Measurements from ENCODE around the gene SOD3. TPM values are rescaled to one million over a fixed set of nuclear protein-coding genes. Genes with fewer than 3 reads are reported as not detected.
A peak's percentile ranks its signal among the peaks of the same experiment; 100 is the strongest.

Gene SOD3
- total RNA-seq, 1 donor from 2014 or later = 3.4 TPM

DNA sequence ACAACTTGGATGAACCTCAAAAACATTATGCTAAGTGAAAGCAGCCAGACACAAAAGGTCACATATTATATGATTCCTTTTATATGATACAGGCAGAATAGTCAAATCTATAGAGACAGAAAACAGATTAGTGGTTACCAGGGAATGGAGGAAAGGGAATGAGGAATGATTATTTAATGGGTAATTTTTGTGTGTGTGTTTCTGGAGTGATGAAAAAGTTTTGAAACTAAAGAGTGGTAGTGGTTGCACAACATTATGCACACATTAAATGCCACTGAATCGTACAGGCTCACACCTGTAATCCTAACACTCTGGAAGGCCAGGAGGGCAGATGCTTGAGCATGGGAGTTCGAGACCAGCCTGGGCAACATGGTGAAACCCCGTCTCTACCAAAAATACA lies 19.6 kb upstream of the SOD3 start:
- ATAC-seq = no peak

DNA sequence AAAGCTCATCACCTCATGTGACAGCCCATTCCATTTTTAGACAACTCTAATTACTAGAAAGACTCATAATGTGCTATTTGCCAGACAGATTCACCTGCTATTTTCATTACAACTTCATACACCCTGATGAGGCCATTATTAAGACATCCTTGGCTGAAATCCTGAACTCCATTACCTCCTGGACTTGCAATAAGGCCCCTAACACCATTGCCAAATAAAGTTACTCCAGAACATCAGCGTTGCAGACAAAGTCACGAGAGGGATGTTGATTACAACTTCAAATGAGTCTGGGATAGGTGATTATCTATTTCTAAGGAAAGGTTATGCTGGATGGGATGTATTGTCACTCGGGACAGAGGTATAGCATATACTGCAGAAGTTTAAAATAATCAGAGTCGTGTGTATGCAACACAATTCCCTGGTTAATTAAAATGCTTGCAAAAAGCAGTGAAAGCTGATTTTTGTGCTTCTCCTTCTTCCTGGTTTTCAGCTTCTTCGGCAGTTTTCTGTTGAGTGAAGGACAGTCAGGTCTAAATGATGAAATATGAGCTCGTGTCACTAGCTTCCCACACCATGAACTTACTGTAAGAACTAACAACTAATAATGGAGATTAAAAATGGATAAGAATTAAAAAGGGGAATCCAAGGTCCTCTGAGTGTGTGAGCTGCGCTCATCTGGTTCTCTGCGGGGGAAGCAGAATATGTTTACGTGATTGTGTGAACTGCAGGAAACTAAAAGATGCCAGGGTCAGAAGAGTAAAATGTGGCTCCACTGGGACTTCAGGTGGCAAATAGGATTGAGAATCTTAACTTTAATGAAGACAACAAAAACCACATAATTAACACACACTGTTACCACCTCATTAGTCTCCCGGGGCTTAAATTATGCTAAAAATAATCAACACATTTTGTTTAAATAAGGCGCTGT lies 17.6 kb upstream of the SOD3 start:
- no peak for ATAC-seq

DNA sequence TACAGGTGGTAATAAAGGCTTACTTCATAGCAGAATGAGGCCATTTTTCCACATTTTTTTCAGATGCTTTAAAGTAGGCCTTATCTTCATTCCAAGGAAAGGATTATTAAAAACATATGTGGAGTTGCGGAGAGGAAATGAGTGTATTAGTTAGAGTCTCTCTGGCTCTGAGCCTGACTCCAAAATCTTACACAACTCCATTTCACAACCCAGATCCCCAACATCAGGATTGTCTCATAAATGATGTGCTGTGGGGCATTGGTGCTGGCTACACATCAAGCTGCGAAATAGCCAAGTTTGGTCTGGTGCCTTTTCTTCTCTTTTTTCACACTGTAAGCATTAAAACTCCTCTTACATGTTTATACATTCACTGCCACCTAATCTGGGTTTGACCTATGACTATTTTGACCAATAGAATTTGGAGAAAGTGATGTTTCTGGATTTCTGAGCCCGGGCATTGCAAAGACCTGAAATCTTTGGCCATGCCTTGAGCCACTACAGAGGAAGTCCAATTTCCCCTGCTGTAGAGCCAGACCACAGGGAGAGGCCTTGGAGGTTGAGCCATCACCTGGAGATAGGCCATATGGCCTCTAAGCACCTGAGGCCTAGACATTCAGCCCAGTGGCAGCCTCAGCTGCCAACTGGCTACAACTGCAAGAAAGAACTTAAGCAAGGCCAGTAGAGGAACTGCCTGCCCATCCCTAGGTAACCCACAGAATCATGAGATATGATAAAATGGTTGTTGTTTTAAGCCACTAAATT lies 16.7 kb upstream of the SOD3 start:
- ATAC-seq = no peak

DNA sequence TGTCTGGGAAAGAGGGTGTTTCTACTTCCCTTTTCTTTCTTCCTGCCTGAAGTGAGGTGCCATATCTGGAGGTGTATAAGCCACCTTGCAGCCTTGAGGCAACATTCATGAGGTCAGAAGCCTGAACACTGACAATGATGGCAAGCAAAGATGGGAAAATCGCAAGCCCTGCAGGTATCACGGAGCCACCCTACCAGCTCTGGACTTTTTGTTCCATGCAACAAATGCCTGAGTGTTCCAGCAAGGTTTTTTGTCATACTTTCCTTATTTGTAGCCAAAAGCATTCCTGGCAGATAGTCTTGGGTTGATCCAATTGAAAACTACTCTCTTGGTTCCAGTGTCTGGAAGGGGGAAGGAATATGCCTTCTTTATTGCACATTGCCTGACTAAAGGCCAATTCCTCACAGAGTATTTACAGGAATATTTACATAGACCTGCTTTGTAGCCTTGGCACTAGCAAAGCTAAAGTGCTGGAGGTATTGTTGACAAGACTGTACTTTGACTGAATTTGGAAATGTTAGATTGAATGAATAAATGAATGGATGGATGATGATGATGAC lies 14.4 kb upstream of the SOD3 start:
- no peak for ATAC-seq

DNA sequence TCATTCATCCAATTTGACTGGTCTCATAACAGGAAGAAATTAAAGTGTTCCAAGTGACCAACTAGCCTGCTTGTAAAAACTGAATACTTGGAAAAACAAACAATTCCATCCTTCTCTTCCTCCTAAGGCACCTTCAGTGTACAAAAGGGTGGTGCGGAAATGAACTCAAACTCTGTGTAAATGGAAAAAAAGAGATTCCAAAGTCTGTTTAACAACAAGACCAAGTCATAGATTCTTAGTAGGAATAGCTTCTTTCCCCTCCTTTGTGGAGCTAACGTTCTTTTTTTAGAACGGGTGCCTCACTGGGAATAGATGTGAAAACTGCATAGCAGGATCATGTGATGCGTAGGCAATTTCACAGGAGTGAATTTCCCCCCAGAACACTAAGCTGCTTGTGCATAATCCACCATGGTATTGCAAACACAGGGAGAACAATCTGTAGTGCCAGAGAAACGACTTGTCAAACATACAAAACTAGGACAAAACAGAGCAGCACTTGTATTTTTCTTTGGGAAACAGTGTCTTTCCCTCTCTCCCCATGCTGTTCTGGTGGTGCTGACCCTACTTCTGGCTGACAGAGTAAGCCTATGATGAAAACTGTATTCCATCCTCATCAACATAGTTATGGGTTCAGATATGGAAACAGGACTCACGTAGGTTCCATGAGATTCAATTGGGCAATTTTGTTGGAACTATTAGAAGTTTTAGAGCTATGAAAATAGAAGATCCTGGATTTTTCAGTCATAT lies 13.2 kb upstream of the SOD3 start:
- no peak for ATAC-seq

DNA sequence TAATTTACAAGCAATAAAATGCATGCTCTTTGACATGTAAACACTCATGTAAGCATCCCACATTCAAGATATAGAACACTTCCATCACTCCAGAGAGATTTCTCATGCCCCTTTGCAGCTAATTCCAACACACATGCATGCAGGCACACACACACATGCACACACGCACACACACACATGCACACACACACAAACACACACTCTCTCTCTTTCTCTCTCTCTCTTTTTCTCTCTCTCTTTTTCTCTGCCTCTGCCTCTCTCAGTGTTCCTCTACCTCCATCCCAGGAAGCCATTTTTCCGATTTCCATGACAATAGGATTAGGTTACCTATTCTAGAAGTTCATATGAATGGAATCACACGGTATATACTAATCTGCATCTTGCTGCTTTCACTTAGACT lies 11.9 kb upstream of the SOD3 start:
- ATAC-seq = no peak

DNA sequence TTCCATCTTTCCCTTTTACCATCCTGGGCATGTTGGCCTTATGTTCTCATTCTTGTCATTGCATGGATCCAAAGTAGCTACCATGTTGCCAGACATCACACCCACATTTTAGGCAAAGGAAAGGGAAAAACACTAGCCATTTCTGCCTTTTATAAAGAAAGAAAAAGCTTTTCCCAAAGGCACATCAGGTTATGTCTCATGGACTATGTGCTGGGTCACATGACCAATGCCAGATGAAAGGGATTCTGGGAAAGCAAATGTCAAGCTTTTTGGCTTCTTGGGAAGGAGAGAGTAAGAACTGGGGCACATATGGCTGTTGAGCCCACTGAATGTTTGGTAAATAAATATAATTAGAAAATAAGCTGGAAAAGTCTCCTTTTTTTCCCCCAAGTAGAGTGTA lies 4.3 kb upstream of the SOD3 start:
- no peak for ATAC-seq

DNA sequence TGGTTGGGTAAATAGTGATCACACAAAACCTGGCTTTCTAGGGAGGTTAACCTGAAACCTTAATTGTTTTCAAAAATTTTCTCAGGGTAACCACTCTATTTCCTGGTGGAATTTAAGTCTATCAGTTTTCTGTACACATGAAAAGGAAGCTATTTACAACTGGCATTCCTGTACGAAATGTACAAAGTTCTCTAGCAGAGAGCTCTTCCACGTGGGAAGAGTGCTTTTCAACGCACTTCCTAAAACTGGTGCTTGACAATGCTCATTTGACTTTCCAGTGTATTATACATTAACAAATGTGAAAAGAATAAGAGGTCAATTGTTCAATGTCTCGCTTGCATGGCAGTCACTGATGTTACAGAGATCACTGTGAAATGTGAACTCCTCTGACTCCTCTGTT lies 2.8 kb upstream of the SOD3 start:
- ATAC-seq = no peak

DNA sequence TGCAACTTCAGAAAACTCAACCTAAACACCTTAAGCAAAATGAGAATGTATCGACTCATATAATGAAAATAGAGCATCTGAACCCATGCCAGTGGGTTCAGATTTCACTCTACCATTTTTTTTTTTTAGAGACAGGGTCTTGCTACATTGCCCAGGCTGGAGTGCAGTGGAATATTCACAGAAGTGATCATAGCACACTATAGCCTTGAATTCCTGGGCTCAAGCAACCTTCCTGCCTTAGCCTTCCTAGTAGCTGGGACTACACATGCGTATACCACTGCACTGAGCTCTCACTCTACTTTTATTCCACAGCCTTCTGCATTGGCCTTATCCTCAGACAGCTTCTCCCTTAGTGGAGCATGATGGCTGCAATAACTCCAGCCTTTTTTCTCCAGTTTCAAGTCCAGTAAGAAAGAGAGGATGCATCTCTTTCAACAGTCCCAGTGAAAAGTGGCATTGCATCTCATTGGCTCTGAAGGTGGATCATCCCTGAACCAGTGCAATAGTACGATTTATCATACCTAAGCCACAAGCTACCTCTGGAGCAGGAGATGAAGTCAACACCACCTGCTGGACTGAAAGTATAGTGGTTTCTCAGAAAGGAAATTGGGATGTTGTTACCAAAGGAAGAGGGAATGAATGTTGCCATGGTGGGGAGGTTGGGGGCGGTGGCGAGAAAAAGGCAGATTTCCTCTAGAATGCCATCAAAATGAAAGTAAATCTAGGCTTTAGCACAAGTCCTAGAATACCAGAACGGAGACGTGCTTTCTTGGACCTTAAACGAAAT lies 2.0 kb upstream of the SOD3 start:
- ATAC-seq = peak; percentile 53

DNA sequence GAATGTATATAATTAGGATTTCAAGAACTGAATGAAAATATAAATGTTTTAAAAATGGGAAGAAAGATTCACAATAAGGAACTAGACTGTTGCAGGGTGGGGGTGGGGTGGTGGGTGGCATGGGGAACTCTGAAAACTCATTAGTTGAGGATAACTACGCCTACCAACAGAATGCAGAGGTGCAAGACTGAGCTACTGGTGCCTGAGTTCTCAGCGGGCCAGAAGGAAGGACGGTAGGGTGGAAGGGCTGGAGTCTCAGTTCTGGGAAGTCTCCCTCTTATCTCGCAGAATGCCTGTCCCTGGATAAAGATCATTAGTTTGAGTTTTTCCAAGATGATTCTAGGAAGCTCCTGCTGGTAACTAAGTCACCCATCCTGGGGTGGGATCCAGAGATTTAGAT lies 1.3 kb upstream of the SOD3 start:
- ATAC-seq = no peak

DNA sequence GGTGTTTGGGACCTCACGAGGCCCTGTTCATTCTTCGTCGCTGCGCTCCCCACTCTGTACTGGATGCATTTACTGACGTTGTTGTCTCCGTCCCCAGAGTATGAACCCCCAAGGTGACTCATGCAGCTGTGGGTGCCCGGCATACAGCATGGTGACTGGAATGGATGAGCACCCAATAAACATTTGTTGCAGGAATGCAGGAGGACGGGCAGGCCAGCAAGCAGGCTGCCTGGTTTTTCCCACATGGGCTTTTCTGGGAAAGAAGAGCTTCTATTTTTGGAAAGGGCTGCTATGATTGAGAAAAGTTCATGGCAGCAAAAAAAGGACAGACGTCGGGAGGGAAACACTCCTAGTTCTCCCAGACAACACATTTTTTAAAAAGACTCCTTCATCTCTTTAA lies 893 bp upstream of the SOD3 start:
- no peak for ATAC-seq

DNA sequence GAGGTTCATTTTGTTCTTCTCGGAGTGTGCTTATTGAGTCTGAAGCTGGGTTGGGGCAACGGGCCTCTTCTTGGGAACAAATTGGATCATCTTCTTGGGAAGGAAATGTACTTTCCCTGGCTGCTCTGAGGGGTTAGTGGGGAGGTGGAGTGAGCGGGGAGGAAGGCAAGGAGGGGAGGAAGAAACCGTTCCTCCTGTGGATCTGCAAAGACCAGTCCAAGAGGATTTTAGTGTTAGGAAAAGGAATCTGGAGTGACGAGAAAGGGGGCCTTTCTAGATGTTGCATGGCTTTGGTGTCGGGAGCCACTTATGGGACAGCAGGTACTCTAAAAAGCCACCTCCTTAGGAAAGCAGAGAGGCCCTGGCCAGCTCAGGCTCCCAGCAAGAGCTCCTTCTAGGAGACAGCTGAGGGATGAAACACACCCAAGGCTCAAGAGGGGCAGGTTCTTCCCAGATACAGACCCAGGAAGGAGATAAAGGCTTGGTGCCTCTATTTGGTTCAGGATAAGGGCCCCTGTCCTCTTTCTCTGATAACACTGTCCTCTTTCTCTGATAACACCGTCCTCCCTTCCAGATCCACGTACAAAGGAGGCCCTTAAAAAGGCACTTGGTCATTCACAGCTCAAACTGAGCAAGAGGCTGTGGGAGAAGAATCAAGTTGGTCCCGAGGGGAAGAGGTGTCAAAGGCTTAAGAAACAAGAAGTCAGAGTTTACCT lies 451 bp downstream of the SOD3 start:
- no peak for ATAC-seq

DNA sequence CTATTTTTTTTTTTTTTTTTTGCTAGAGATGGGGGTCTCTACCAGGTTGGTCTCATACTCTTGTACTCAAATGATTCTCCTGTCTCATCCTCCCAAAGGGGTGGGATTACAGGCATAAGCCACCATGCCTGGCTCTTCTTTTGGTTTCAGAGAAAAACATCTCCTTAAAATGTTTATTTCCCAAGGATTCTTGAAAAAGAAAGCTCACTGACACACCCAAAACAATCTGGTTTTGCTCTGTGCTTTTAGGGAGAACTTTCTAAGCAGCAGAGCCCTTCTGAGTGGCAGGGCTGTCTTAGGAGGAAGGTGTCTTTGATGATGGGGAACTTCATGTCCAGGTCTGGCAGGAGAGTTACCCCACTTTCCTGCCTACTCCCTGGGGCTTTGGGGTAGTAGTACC lies 1.2 kb downstream of the SOD3 start:
- no peak for ATAC-seq

DNA sequence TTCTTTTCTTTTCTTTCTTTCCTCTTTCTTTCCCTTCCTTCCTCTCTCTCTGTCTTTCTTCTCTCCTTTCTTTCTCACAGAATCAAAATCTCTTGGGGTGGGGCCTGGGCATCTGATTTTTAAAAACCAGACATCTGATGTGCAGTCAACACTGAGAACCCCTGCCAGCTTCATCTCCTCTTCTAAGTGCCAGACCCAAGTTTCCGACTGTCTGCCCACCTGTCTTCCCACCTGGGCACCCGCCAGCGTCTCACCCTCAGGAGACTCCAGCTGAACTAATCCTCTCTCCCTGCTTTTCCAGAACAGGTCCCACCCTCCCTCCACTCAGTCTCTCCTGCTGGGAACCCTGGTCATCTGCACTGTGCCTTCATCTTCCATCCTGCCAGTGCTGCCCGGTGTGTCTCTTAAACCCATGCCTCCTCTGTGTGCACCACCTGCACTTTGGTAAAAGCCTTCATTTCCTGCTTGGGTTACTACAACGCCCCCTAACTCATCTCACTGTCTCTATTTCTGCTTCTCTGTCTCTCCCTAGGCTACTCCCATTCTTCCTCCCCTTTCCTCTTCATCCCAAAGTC lies 2.8 kb downstream of the SOD3 start:
- ATAC-seq = no peak

DNA sequence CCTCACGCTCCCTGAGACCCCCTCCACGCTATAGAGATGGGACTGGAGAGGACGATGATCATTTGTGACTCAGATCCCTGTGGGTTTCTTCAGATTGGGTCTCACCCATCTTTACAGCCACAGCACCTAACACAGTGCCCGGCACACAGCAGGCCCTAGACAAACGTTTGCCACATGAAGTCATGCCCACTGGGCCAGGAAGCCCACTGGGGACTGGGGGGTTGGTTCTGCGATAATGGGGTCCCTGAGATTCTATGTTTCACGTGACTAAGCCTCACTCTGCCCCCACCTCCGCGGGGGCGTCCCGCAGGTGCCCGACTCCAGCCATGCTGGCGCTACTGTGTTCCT lies 3.8 kb downstream of the SOD3 start:
- no peak for ATAC-seq

DNA sequence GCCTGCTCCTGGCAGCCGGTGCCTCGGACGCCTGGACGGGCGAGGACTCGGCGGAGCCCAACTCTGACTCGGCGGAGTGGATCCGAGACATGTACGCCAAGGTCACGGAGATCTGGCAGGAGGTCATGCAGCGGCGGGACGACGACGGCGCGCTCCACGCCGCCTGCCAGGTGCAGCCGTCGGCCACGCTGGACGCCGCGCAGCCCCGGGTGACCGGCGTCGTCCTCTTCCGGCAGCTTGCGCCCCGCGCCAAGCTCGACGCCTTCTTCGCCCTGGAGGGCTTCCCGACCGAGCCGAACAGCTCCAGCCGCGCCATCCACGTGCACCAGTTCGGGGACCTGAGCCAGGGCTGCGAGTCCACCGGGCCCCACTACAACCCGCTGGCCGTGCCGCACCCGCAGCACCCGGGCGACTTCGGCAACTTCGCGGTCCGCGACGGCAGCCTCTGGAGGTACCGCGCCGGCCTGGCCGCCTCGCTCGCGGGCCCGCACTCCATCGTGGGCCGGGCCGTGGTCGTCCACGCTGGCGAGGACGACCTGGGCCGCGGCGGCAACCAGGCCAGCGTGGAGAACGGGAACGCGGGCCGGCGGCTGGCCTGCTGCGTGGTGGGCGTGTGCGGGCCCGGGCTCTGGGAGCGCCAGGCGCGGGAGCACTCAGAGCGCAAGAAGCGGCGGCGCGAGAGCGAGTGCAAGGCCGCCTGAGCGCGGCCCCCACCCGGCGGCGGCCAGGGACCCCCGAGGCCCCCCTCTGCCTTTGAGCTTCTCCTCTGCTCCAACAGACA lies 4.4 kb downstream of the SOD3 start:
- no peak for ATAC-seq

DNA sequence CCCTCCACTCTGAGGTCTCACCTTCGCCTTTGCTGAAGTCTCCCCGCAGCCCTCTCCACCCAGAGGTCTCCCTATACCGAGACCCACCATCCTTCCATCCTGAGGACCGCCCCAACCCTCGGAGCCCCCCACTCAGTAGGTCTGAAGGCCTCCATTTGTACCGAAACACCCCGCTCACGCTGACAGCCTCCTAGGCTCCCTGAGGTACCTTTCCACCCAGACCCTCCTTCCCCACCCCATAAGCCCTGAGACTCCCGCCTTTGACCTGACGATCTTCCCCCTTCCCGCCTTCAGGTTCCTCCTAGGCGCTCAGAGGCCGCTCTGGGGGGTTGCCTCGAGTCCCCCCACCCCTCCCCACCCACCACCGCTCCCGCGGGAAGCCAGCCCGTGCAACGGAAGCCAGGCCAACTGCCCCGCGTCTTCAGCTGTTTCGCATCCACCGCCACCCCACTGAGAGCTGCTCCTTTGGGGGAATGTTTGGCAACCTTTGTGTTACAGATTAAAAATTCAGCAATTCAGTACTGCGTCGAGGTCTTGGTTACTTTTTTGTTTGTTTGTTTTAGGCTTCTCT lies 5.0 kb downstream of the SOD3 start:
- ATAC-seq = no peak

DNA sequence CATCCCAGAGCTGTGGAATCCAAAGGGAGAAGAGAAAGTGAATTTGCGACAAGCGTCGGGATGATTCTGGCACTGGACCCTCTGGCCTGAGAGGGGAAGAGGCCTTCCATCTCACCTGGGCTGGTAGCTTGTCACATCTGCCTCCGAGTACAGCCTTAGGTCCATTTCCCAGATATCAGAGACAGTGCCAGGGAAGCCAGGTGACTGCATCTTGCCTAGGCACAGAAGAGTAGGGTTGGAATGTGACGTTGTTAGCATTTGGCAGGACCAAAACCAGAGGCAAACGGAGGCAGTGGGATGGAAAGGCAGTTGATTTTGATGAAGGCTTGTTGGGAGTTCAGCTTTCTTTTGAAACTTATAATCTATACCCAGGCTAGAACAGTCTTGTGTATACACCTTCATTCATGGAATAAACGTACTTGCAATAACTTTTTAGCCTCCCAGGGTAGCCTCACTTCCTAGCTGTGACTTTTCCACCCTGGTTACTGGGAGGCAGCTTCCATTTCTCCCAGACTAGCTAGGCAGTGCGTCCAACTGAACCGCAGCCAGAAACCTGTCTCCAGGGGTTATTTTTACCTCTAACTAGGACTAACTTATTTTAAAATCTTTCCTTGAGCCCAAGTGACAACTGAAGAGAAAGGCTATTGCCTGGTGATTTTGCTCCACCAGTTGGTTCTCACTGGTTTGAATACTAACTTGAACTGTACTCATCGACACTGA lies 5.9 kb downstream of the SOD3 start:
- no peak for ATAC-seq

DNA sequence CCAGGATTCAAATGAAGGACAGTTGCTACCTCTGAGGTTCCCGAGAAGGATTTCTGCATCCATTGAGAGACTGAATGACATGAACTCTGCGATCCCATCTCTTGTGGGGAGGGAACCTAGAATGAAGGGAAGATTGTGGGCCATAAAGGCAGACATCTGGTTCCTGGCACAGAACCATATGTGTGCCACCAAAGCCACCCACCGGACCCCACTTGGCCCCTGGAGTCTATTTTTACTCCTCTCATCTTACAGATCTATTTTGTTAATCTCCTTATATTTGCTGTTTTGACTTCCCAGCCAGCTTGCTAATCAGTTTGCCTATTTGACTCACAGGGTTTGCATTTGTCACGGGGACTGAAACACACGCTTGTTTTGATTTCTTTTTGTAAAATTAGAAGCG lies 7.3 kb downstream of the SOD3 start:
- ATAC-seq = no peak

All from esophagus mucosa (tissue), 1 donor.